ENCODE data around the gene MMP24OS.

Gene MMP24OS

GRCh38 chr20:35281506-35282101 lies 3.7 kb upstream of the MMP24OS start:
- DNase-seq = no peak
- in situ Hi-C loops (cut with HindIII; ENCODE audit: low pct_ligation_motif_present, low pct_unique_long_range_greater_than_20kb, low sequenced_read_pairs) = no loop called here

GRCh38 chr20:35280523-35280922 lies 2.6 kb upstream of the MMP24OS start:
- no peak for DNase-seq
- in situ Hi-C loops (cut with HindIII; ENCODE audit: low pct_ligation_motif_present, low pct_unique_long_range_greater_than_20kb, low sequenced_read_pairs) = no loop called here

DNA sequence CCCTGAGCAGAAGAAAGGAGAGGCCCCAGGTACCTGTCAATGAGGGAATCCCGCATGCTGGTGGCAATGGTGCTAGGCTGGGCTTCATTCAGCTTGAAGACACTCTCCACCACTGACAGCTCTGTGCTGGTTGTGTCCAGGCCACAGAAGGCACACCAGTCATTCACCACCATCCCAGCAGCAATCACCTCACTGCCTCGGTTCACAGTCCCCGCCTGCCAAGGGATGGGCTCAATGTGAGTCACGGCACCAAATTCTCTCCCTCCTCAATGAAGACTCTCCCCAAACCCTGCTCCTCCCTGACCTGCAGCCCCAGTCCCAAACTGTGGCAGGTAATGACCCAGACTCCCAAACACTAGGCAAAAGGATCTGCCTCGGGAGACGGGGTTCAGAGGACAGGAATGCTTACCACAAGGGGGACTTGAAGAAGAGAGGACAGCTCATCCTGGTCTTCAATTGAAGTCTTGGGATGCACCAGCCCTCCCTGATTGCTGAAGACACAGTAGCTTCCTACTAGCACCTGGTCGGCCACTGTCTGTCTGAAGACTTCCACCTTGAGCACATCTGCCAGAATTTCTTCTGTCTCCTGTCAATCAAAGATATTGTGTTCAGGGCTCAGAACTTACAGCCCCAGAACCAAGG lies 1.7 kb upstream of the MMP24OS start:
- in situ Hi-C loops (cut with HindIII; ENCODE audit: low pct_ligation_motif_present, low pct_unique_long_range_greater_than_20kb, low sequenced_read_pairs) = no loop called here
- no peak for DNase-seq

DNA sequence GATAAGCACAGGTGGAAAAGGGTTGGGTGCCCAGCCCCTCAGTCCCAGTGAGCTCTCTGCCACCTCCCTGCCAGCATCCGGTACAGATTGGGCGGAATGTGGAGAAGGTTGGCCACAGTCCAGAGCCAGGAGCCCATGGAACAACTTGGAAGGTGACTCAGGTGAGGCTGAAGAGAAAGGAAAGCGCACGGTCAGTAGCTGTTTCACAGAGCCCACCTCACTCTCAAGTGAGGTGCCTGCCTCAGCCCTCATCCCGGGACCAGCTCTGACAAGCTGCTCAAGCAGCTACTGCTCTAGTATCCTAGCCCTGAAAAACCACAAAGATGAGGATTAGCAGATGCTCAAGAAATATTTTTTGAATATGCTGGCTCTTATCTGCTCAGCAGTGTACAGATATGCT lies 1.1 kb upstream of the MMP24OS start:
- no peak for DNase-seq
- in situ Hi-C loops (cut with HindIII; ENCODE audit: low pct_ligation_motif_present, low pct_unique_long_range_greater_than_20kb, low sequenced_read_pairs) = no loop called here

DNA sequence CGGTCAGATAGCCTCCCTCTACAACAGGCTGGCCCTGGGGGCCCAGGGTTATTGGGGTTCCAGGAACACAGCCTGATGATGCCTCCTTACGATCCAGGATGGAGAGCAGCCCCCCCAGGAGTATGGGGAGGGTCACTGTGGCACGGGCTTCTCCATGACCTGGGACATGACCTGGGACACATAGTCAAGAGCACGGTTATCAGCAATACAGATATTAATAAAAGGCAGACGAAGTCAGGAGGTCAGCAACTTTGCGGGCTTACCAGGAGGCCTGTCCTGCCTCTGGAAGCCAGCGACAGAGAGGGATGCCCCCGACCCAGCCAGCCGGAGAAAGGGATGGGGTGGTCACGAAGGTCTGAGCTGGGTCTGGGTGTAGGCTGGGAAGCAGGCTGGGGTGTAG lies 795 bp downstream of the MMP24OS start:
- in situ Hi-C loops (cut with HindIII; ENCODE audit: low pct_ligation_motif_present, low pct_unique_long_range_greater_than_20kb, low sequenced_read_pairs) = no loop called here
- DNase-seq = no peak

DNA sequence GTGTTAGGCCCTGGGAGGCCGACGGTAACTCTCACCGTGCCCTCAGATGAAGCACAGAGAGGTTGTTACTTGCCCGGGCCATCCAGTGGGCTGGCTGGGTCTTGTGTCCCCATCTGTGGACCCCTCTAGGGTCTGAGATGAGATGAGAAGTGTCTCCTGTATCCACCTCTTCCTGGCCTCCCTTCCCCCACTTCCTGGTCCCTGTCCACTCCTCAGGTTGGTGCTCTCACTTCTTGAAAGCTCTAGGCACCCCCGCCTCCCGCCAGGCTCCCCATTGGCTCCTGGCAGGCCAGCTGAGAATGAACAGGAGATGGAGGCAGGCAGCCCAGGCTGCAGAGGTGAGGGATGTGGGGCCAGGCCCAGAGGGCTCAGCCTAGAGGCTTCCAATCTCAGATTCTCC lies 1.5 kb downstream of the MMP24OS start:
- in situ Hi-C loops (cut with HindIII; ENCODE audit: low pct_ligation_motif_present, low pct_unique_long_range_greater_than_20kb, low sequenced_read_pairs) = no loop called here
- no peak for DNase-seq

- in situ Hi-C loops (cut with HindIII; ENCODE audit: low pct_ligation_motif_present, low pct_unique_long_range_greater_than_20kb, low sequenced_read_pairs) = no loop called here
These were observed 2.1 kb downstream of the MMP24OS start for GRCh38 chr20:35275741-35276251.

GRCh38 chr20:35274172-35275092 lies 3.5 kb downstream of the MMP24OS start:
- no peak for DNase-seq
- in situ Hi-C loops (cut with HindIII; ENCODE audit: low pct_ligation_motif_present, low pct_unique_long_range_greater_than_20kb, low sequenced_read_pairs) = no loop called here

More at GRCh38 chr20:35275741-35276251, 2.1 kb downstream of the MMP24OS start:
- no peak for DNase-seq

- no peak for DNase-seq
- in situ Hi-C loops (cut with HindIII; ENCODE audit: low pct_ligation_motif_present, low pct_unique_long_range_greater_than_20kb, low sequenced_read_pairs) = no loop called here
These were observed 4.3 kb downstream of the MMP24OS start for GRCh38 chr20:35273449-35274171.

DNA sequence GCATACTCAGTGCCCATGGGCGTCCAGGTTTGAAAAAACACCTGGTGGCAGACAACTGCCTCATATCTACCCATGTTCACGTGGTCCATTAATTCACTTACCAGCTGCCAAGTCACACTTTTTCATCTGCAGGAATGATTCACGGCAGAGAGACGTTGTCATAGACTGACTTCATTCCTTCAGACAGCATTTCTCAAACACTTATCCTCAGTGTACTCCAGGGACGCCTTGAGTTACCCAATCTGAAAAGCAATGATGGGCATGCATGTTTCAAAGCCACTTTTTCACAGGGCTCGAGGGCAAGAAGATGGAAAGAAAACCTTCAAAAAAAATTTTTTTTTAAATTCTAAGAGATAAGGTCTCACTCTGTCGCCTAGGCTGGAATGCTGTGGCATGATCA lies 6.0 kb downstream of the MMP24OS start:
- peak; percentile 52 for DNase-seq

GRCh38 chr20:35271073-35271882 lies 6.6 kb downstream of the MMP24OS start:
- in situ Hi-C loops (cut with HindIII; ENCODE audit: low pct_ligation_motif_present, low pct_unique_long_range_greater_than_20kb, low sequenced_read_pairs) = no loop called here
- no peak for DNase-seq

More for the DNA sequence above, 6.0 kb downstream of the MMP24OS start:
- in situ Hi-C loops (cut with HindIII; ENCODE audit: low pct_ligation_motif_present, low pct_unique_long_range_greater_than_20kb, low sequenced_read_pairs) = no loop called here

DNA sequence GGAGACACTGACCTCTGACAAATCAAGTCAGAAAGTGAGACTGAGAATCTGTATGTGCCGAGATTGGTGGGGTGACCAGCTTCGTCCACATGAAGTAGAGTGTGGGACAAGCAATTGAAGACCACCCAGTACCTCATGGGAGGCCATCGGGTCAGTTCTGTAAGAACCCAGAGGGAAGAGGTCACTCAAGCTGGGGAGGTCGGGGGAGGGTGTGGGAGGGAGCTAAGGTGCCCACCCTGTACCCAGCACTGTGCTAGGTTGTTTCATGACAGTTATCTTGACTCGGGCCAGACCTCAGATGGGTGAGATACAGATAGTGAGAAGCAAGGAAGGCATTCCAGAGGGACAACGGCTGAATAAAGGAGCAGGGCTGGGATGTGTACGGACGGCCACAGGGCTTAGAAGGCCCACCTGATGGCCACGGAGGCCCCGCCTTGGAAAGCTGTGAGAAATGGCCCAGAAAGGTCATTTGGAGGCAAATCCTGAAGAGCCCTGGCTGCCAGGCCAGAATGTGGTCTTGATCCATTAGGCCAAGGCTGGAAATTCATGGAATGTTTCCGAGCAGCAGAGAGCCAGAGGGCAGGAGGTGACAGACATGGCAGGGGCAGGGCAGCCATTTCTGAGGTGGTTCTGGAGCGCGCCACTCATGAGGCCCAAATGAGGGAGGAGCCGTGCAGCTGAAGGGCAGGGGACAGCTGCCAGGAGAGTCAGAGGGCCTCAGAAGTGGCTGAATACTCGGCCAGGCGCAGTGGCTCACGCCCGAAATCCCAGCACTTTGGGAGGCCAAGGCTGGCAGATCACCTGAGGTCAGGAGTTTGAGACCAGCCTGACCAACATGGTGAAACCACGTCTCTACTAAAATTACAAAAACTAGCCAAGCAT lies 7.7 kb downstream of the MMP24OS start:
- DNase-seq = no peak
- in situ Hi-C loops (cut with HindIII; ENCODE audit: low pct_ligation_motif_present, low pct_unique_long_range_greater_than_20kb, low sequenced_read_pairs) = no loop called here

GRCh38 chr20:35269055-35269781 lies 8.7 kb downstream of the MMP24OS start:
- peak; percentile 63 for DNase-seq
- in situ Hi-C loops (cut with HindIII; ENCODE audit: low pct_ligation_motif_present, low pct_unique_long_range_greater_than_20kb, low sequenced_read_pairs) = no loop called here

DNA sequence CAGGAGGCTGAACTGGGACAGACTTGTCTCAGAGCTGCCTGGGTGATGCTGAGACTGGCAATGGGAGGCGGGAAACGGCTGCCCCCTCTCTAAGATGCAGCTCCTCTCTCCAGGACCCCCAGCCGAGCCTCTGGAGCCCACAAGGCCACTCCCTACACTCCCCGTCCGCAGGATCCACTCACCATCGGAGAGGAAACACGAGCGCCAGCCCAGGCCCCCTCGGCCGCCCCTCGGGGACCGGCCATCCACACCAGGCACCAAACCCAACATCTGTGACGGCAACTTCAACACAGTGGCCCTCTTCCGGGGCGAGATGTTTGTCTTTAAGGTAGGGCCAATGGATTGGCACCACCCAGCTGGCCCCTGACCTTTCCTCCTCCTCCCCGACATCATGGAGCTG lies 10.8 kb downstream of the MMP24OS start:
- no peak for DNase-seq
- in situ Hi-C loops (cut with HindIII; ENCODE audit: low pct_ligation_motif_present, low pct_unique_long_range_greater_than_20kb, low sequenced_read_pairs) = no loop called here

DNA sequence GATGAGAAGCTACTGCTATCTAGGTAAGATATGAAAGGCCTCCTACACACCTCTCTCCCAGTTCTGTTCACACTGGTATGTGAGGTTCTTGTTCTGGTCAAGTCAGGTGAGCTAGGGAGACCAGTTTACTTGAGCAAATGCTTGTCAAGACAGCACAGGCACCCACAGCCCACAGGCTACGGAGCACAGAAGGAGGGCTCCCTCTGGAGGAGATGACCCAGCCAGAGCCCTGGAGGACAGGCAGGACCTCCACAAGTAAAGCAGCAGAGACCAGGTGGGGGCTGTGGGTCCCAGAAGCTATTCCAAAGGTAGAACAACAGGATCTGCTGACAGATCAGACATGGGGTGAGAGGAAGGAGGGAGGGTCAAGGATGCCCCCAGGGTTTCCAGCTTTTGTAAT lies 13.2 kb downstream of the MMP24OS start:
- DNase-seq = peak; percentile 78
- in situ Hi-C loops (cut with HindIII; ENCODE audit: low pct_ligation_motif_present, low pct_unique_long_range_greater_than_20kb, low sequenced_read_pairs) = no loop called here

DNA sequence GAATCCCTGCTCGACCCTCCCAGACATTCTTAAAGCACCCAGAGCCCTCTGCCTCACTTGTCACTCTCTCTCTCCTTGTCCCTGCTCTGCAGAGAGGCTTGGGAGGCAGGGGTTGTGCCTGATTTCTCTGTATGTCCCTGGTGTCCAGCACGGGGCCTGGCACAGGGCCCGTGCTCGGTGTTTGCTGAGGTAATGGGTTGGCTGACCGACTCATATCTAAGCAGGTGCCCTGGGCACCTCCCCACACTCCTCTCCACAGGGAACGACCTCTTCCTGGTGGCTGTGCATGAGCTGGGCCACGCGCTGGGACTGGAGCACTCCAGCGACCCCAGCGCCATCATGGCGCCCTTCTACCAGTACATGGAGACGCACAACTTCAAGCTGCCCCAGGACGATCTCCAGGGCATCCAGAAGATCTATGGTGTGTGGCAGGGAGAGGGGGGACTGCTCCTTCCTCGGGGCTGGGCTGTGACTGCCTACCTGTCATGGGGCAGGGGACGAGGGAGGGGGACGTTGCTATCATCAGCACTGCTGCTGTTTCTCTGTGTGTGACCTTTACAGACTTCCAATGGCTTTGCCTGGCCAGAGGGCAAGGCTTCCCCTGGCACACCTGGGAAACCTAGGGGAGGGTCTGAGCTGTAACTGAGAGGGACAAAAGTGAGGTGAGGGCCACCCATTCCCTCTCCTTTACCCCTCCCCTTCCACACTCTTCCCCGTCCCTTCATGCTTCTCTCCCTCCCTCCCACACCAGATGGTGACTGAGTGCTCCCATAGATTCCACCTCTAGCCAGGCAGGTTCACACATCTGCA lies 14.2 kb downstream of the MMP24OS start:
- peak; percentile 69 for DNase-seq
- in situ Hi-C loops (cut with HindIII; ENCODE audit: low pct_ligation_motif_present, low pct_unique_long_range_greater_than_20kb, low sequenced_read_pairs) = no loop called here
